ENCODE measurements around the gene LRRFIP1. TPM values are rescaled to one million over a fixed set of nuclear protein-coding genes. Genes with fewer than 3 reads are reported as not detected.

LRRFIP1 gene
- total and polyA plus RNA-seq, 2 donors (not counting 3 experiments of a cell fraction or from before 2014, with no cell fraction given): 39.2 to 179 TPM

DNA sequence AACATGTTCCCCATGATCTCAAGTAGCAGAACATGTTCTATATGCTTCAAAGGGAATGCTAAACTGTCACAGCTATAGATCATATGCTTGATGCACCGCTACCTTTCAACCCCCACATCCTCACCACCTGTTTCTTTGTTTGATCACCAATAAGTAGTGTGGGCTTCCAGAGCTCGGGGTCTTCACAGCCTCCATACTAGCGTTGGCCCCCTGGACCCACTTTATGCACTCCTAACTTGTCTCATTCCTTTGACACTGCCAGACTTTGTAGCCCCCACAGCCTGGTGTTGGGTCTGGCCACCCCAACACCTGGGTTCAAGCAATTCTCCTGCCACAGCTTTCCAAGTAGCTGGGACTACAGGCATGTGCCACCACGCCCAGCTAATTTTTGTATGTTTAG, 159.5 kb downstream of the LRRFIP1 start:
- H3K4me1 ChIP-seq (ENCODE audit: control insufficient read depth, extremely low read depth, insufficient read depth, low read length): no peaks in the 10 kb centered on the region
- H3K4me3 ChIP-seq (replicated peaks in 1 of 3; ENCODE audit: insufficient read depth in 1 of 3, low read depth in 1 of 3, low read length in 3 of 3): no peak overlapping the region
- H3K36me3 ChIP-seq (ENCODE audit: control insufficient read depth in 2 of 2, extremely low read depth in 1 of 2, insufficient read depth in 2 of 2, low read length in 2 of 2): peaks cover 2 to 3% of the 10 kb centered on the region in 2 experiments
- no peaks in the 10 kb centered on the region for H3K27me3 ChIP-seq (ENCODE audit: control insufficient read depth in 2 of 2, insufficient read depth in 2 of 2, low read length in 2 of 2)
- no peaks in the 10 kb centered on the region for H4K20me1 ChIP-seq (replicated peaks; ENCODE audit: control insufficient read depth, extremely low read depth, insufficient read depth, low read length)
- intact Hi-C loops (cut with micrococcal nuclease): no loop called here
- DNase-seq (ENCODE audit: low read depth, low spot score): no peak
- no peak overlapping the region for H3K27ac ChIP-seq (ENCODE audit: insufficient read depth, low read depth, low read length)
- H3K79me2 ChIP-seq (ENCODE audit: control insufficient read depth, insufficient read depth, low read length): no peaks in the 10 kb centered on the region
- H3K9me1 ChIP-seq (replicated peaks; ENCODE audit: control insufficient read depth, extremely low read depth, insufficient read depth, low read length): no peaks in the 10 kb centered on the region
- no peaks in the 10 kb centered on the region for H3K9me3 ChIP-seq (replicated peaks; ENCODE audit: control insufficient read depth, insufficient read depth, low read length)
- H2AFZ ChIP-seq (ENCODE audit: low read depth, low read length): no peak overlapping the region
- no TSS peak for BruUV-seq (replicated peaks)
- POLR2A ChIA-PET: no interaction called here
- FAIRE-seq: no peak
- H3K4me2 ChIP-seq (ENCODE audit: insufficient read depth, low read length): no peak overlapping the region
- dilution Hi-C loops (cut with MboI; ENCODE audit: extremely low pct_ligation_motif_present, low sequenced_read_pairs): no loop called here
- no peak overlapping the region for H3K9ac ChIP-seq (replicated peaks; ENCODE audit: extremely low read depth, insufficient read depth, low read length)
- CTCF ChIA-PET: no interaction called here
- TF ChIP-seq POLR2A (IDR thresholded peaks at IDR 0.05; ENCODE audit: low read depth, low read length) (no peak), GATA2 (IDR thresholded peaks at IDR 0.05; ENCODE audit: insufficient read depth, insufficient read length, low read depth, low read length) (no peak), POLR2AphosphoS5 (IDR thresholded peaks at IDR 0.05; ENCODE audit: insufficient read depth, low read depth, low read length) (no peak), MAX (IDR thresholded peaks at IDR 0.05; ENCODE audit: insufficient read depth, insufficient read length) (no peak), EZH2 (IDR thresholded peaks at IDR 0.05; ENCODE audit: borderline replicate concordance, low read depth, low read length, severe bottlenecking) (no peak), JUN (IDR thresholded peaks at IDR 0.05; ENCODE audit: borderline replicate concordance, insufficient read depth, insufficient read length, low read depth) (no peak), MYC (IDR thresholded peaks at IDR 0.05; ENCODE audit: low read depth, low read length) (no peak)

- intact Hi-C loops (cut with micrococcal nuclease) (no loop called here), dilution Hi-C loops (cut with MboI; ENCODE audit: extremely low pct_ligation_motif_present, low sequenced_read_pairs) (no loop called here)
- FAIRE-seq (peak; percentile 71), DNase-seq (ENCODE audit: low read depth, low spot score) (peak; percentile 16)
- Histone ChIP-seq H3K4me2 (ENCODE audit: insufficient read depth, low read length) (no peak overlapping the region), H3K36me3 (ENCODE audit: control insufficient read depth in 2 of 2, extremely low read depth in 1 of 2, insufficient read depth in 2 of 2, low read length in 2 of 2) (no peaks in the 10 kb centered on the region), H3K4me3 (replicated peaks in 1 of 3; ENCODE audit: insufficient read depth in 1 of 3, low read depth in 1 of 3, low read length in 3 of 3) (no peak overlapping the region), H2AFZ (ENCODE audit: low read depth, low read length) (no peak overlapping the region), H3K9me3 (replicated peaks; ENCODE audit: control insufficient read depth, insufficient read depth, low read length) (no peaks in the 10 kb centered on the region), H3K4me1 (ENCODE audit: control insufficient read depth, extremely low read depth, insufficient read depth, low read length) (no peaks in the 10 kb centered on the region), H3K27ac (ENCODE audit: insufficient read depth, low read depth, low read length) (no peak overlapping the region), H4K20me1 (replicated peaks; ENCODE audit: control insufficient read depth, extremely low read depth, insufficient read depth, low read length) (no peaks in the 10 kb centered on the region), H3K27me3 (ENCODE audit: control insufficient read depth in 2 of 2, insufficient read depth in 2 of 2, low read length in 2 of 2) (no peaks in the 10 kb centered on the region), H3K79me2 (ENCODE audit: control insufficient read depth, insufficient read depth, low read length) (no peaks in the 10 kb centered on the region), H3K9me1 (replicated peaks; ENCODE audit: control insufficient read depth, extremely low read depth, insufficient read depth, low read length) (no peaks in the 10 kb centered on the region), H3K9ac (replicated peaks; ENCODE audit: extremely low read depth, insufficient read depth, low read length) (no peak overlapping the region)
- TF ChIP-seq MAX (IDR thresholded peaks at IDR 0.05; ENCODE audit: insufficient read depth, insufficient read length) (no peak), MYC (IDR thresholded peaks at IDR 0.05; ENCODE audit: low read depth, low read length) (no peak), CTCF (IDR thresholded peaks at IDR 0.05; ENCODE audit: extremely low read depth in 1 of 2, insufficient read depth in 1 of 2, low read depth in 1 of 2, low read length in 2 of 2) (no peak), FOS (IDR thresholded peaks at IDR 0.05; ENCODE audit: borderline replicate concordance, insufficient read depth, low read length) (no peak), JUN (IDR thresholded peaks at IDR 0.05; ENCODE audit: borderline replicate concordance, insufficient read depth, insufficient read length, low read depth) (no peak), GATA2 (IDR thresholded peaks at IDR 0.05; ENCODE audit: insufficient read depth, insufficient read length, low read depth, low read length) (no peak), EZH2 (IDR thresholded peaks at IDR 0.05; ENCODE audit: borderline replicate concordance, low read depth, low read length, severe bottlenecking) (no peak), POLR2AphosphoS5 (IDR thresholded peaks at IDR 0.05; ENCODE audit: insufficient read depth, low read depth, low read length) (no peak), POLR2A (IDR thresholded peaks at IDR 0.05; ENCODE audit: low read depth, low read length) (no peak)
- ChIA-PET CTCF (interaction anchor here (1.5 kb wide), 1 partner anchor 15 kb away, joined by 6 read pairs; no protein-coding TSS in a partner anchor), POLR2A (no interaction called here)
- no TSS peak for BruUV-seq (replicated peaks)
Measured at GRCh38 chr2:237790353-237790752, 163.0 kb downstream of the LRRFIP1 start.

Data from endothelial cell of umbilical vein (primary cell).